Glomerular visceral epithelial cell (primary cell): Measurements from ENCODE around the gene ANO8.
"Not testable (repeated sequence)": the region's sequence is repeated elsewhere in the genome, so short reads cannot be mapped to it uniquely, and the experiment has no call there.

ENCODE experiments used
- DNase-seq: peaks from one replicate; pipeline ENCODE4 v3.0.0-alpha.2; 2016; ENCODE audit errors: extremely low spot score

The ANO8 gene

DNA sequence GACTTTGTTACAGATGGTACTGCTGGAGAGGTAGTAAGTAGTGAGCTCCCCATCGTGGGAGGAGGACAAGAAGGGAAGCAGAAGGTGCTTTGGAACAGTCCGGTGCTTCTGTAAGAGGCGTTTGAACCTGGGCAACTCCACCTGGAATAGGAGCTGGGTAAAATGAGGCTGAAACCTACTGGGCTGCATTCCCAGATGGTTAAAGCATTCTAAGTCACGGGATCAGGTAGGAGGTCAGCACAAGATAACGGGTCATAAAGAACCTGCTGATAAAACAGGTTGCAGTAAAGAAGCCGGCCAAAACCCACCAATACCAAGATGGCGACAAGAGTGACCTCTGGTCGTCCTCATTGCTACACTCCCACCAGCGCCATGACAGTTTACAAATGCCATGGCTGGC is 47.9 kb downstream of the ANO8 start:
- no peak for DNase-seq

GRCh38 chr19:17286263-17286662 is 48.4 kb downstream of the ANO8 start:
- DNase-seq: no peak

GRCh38 chr19:17285415-17286135 is 49.1 kb downstream of the ANO8 start:
- no peak for DNase-seq

DNA sequence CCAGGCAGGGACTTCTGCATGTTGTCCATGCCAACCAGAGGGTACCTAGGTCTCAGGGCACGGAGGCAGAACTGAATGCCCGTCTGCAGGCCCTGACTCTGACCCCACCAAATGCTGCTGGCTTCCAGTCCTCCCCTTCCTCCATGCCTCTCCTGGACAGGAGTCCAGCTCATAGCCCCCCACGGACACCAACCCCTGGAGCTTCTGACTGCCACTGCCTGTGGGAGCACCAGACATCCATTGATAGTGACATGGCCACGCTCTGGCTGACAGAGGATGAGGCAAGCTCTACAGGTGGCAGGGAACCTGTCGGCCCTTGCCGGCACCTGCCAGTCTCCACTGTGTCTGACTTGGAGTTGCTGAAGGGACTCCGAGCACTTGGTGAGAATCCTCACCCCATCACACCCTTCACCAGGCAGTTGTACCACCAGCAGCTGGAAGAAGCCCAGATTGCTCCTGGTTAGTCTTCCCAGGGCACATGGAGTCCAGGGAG is 51.1 kb downstream of the ANO8 start:
- DNase-seq: no peak

DNA sequence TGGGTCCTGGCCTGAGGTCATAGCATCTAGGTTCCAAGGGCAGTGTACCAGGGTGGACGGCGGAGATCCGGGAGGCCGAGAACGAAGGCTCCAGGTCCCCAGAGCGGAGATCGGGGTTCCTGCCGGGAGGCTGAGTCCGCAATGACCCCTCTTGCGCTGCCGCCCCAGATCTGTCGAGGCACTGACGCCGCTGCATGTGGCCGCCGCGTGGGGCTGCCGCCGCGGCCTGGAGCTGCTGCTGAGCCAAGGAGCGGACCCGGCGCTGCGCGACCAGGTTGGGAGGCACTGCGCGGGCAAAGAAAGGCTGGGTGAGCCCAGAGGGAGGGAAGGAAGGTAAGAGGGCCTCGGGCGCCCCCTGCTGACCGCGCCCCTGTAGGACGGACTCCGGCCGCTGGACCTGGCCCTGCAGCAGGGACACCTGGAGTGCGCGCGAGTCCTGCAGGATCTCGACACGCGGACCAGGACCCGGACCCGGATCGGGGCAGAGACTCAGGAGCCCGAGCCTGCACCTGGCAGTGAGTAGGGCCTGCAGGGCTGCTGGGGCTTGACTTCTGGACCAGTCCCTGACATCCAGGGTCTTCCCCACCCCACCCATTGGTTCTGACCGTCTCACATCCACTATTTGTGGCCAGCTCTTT is 52.0 kb downstream of the ANO8 start:
- peak; percentile 89 for DNase-seq

DNA sequence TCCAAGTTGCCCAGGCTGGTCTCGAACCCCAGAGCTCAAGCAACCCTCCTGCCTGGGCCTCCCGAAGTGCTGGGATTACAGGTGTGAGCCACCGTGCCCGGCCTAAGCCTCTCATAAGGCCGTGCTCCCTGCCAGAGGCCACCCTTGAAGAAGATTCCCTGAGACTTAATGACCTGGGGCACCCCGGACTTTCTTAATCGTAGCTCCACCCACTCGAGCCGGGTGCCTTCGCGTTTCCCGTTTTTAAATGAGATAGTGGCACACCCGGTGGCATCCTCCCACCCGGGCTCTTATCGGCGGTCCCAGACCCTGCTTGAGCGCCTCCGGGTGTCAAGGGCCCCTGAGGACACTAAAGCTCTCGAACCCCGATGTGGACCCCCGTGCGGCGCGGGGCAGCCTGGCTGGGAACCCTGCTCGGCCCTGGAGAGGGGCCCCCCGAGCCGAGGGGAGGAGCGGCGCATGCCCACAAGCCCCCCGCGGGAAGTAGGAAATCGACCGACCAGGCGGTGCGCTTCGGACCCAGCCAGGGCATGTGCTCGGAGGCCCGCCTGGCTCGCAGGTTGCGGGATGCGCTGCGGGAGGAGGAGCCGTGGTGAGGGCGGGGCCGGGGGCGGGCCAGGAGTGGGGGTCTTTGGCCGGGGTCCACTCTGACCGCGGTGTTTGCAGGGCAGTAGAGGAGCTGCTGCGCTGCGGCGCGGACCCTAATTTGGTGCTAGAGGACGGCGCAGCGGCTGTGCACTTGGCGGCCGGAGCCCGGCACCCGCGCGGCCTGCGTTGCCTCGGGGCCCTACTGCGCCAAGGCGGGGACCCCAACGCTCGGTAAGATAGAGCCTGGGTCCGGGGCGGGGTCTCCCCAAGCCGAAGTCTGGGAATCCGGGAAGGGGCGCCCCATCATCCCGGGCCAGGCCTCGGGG is 53.0 kb downstream of the ANO8 start, which contains the start of gene ANKLE1:
ANKLE1 (plus strand) TSS at position 511 of the 914 bp plus-strand sequence; CDS start at position 531, 20 bp downstream.
- DNase-seq: no peak

DNA sequence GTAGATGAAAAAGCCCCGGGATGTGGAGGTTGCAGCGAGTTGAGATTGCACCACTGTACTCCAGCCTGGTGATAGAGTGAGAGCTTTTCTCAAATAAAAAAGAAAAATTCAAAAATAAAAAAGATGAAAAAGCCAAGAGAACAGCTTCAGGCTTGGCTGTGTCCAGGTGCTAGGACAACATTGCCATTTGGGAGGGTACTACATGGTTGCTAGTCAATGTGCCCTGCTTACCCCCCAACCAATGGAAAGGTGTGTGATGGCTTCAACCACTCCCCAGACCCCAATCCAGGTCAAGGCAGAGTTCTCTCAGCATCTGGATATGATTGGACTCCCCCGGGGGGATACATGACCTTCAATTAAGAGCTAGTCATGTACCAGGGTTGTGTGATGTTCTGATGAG is 55.2 kb downstream of the ANO8 start:
- no peak for DNase-seq

- no peak for DNase-seq
Observed at GRCh38 chr19:17275441-17276175, 59.0 kb downstream of the ANO8 start.

- DNase-seq: not testable (repeated sequence)
Observed at GRCh38 chr19:17274892-17275291, 59.8 kb downstream of the ANO8 start.
